ENCODE measurements around the gene EHD4.

Gene EHD4

DNA sequence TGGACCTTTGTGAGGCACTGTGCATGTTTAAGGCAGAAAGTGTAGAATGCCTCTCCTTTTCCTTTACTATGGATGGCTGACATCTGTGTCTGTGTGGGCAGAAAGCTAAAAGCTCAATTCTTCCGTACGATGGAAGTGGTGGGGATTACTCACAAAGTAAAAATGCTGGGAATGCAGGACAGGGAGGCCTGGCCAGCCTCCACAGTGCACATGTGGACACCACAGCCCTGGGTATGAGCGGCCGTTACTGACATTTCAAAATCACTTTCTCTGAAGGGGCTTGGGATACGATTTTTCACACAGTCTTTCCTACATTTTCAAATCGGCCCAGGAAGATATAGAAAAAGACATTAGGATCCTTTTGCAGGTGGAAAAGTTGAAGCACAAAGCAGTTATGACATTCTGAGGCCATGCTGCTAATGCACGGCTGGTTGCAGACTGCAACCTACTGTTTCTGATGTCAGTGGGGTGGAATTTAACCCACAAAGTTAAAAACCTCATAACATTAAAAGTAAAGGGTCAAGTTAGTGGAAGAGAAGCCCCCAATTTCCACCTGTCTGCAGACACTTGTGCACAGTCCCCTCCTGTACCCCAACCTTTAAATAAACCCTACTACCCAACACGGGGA, 27.9 kb downstream of the EHD4 start:
- no peak for DNase-seq (ENCODE audit: low read depth)
- H3K4me3 ChIP-seq (ENCODE audit: low read depth, low read length), result no peak overlapping the region
- TF ChIP-seq, protein P1, sequence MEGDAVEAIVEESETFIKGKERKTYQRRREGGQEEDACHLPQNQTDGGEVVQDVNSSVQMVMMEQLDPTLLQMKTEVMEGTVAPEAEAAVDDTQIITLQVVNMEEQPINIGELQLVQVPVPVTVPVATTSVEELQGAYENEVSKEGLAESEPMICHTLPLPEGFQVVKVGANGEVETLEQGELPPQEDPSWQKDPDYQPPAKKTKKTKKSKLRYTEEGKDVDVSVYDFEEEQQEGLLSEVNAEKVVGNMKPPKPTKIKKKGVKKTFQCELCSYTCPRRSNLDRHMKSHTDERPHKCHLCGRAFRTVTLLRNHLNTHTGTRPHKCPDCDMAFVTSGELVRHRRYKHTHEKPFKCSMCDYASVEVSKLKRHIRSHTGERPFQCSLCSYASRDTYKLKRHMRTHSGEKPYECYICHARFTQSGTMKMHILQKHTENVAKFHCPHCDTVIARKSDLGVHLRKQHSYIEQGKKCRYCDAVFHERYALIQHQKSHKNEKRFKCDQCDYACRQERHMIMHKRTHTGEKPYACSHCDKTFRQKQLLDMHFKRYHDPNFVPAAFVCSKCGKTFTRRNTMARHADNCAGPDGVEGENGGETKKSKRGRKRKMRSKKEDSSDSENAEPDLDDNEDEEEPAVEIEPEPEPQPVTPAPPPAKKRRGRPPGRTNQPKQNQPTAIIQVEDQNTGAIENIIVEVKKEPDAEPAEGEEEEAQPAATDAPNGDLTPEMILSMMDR (IDR thresholded peaks at IDR 0.05; ENCODE audit: low read depth, low read length, missing control alignments), result no peak

DNA sequence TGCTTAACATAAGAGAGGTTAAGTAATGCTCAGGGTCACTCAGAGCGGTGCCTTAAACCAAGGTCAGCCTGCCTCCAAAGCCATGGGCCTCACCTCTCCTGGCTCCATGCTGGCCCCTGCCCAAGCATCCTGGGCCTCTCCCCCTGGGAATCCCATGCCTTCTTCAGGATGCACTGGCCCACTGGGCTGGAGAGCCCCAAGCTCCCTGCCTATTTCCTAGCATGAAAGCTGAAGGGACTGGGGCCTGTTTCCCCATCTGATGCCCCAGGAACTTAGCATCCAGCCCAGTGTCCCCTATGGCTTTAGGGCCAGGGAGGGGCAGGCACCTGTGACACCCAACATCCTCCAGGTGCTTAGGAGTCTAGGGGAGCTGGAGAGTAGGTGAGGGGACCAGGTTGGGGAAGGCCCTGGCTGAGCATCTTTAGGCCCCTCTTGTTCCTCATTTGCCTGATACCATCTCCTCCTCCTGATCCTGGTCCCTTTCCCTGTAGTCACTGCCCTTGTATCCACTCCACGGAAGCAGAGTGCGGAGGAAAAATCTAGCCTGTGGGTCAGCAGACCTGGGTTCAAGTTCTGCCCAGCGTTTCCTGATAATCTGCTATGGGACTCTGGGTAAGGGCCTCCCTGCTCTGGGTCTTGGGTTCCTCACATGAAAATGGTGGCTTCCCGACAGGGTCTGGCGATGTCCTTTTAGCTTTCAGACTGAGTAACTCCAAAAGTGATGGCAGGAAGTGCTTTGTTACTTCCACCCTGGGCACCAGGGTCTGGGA, 28.6 kb downstream of the EHD4 start:
- no peak for DNase-seq (ENCODE audit: low read depth)
- H3K4me3 ChIP-seq (ENCODE audit: low read depth, low read length), result no peak overlapping the region
- TF ChIP-seq, protein P1 (IDR thresholded peaks at IDR 0.05; ENCODE audit: low read depth, low read length, missing control alignments), result no peak

DNA sequence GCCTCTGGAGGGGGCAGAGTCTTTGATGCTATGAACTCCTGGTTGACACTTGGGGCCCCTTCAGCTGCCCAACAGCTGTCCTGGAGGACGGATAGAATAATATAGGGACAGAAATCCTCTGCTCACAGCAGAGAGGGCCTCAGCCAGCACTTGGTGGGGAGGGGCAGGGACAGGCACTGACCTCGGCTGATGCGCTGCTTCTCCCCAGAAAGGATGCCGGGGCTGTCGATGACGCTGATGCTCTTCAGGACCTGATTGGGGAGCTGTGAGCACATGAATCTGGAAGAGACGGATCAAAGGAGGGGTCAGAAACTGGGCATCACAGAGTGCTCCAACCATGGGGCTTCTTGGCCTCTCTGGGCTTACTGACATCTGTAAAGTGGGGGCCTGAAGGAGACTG, 29.5 kb downstream of the EHD4 start:
- DNase-seq (ENCODE audit: low read depth), result no peak
- H3K4me3 ChIP-seq (ENCODE audit: low read depth, low read length), result no peak overlapping the region
- TF ChIP-seq, protein P1 (IDR thresholded peaks at IDR 0.05; ENCODE audit: low read depth, low read length, missing control alignments), result no peak

DNA sequence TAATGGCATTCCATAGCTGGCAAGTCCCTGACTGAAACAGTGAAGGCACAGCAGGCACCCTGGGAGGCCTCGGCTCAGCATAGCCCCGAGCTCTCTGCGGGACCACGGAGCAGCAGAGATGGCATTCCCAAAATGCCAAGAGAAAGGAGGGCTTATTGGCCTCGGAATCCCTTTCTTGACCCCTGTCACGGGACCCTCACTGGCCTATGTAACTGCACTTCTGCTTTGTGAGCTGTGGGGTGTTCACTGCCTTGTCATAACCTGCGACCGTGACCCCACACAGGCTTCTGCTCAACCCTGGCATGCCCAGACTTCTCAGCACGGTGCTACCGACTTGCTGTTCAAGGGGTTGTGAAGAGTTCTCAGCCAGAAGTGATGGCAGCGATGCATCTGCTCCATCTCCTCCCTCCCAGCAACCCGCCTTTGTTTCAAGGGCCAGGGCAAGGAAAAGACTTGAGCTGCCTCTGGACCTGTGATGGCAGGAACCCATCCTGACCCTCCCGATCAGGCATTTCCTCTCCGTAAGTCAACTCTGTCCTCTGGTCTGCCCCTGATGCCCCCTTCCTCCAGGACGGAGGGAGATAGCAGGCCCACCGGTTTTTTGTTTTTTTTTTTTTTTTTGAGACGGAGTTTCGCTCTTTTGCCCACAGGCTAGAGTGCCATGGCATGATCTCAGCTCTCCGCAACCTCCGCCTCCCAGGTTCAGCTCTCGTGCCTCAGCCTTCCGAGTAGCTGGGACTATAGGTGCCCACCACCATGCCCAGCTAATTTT, 30.5 kb downstream of the EHD4 start:
- DNase-seq (ENCODE audit: low read depth), result no peak
- TF ChIP-seq, protein P1 (IDR thresholded peaks at IDR 0.05; ENCODE audit: low read depth, low read length, missing control alignments), result no peak
- no peak overlapping the region for H3K4me3 ChIP-seq (ENCODE audit: low read depth, low read length)

DNA sequence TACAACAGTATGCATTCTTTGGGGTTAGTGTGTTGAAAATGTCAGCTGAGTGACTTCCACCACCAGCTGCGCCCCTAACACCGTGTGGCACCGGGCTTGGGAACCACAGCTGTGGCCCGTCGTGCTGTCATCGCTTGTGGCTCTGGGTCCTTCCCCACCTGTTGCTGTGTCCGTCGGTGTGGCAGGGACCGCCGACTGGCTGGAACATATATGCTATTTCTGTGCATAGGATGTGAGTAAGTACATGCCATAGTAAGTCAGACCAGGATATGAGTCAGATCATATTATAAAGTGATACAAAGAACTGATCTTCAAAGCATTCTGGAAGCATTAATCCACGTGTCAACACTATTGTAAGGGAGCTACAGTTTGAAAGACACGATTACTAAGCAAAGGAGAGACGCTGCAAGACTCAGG, 31.9 kb downstream of the EHD4 start:
- H3K4me3 ChIP-seq (ENCODE audit: low read depth, low read length), result no peak overlapping the region
- TF ChIP-seq, protein P1 (IDR thresholded peaks at IDR 0.05; ENCODE audit: low read depth, low read length, missing control alignments), result no peak
- DNase-seq (ENCODE audit: low read depth), result no peak

DNA sequence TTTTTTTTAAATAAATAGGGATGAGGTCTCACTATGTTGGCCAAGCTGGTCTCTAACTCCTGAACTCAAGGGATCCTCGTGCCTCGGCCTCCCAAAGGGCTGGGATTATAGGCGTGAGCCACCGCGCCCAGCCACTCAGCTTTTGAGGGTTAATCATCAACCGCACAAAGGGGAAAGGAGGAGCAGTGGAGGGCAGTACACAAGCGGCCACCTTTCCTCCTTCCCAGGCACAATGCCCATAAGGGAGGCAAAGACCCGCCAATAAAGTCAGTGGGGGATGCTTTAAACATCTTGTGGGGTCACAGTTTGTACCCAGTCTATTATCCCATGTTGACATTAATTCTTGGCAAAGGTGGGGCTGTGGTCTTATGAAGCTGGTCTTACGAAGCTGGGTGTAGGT, 32.4 kb downstream of the EHD4 start:
- DNase-seq (ENCODE audit: low read depth), result no peak
- TF ChIP-seq, protein P1 (IDR thresholded peaks at IDR 0.05; ENCODE audit: low read depth, low read length, missing control alignments), result no peak
- no peak overlapping the region for H3K4me3 ChIP-seq (ENCODE audit: low read depth, low read length)
